OCI-LY3 (cell line): ENCODE data around the gene KRT13.

Experiments used
- CTCF ChIP-seq: fragments of 200-600, 300-600 bp; sonication (generic); IDR thresholded peaks from 2 replicates; pipeline ENCODE4 v1.5.1; 2014; ENCODE audit warnings: antibody characterized with exemption, low read length, low read depth
- EZH2phosphoT487 ChIP-seq: fragments of 200-600 bp; shearing (Covaris generic); IDR thresholded peaks from 2 replicates; pipeline ENCODE4 v1.6.1; 2018; ENCODE audit warnings: antibody characterized with exemption, mixed run types, low read depth

- TF ChIP-seq CTCF (no peak), EZH2phosphoT487 (no peak)
Measured at GRCh38 chr17:41478237-41478636, 27.2 kb downstream of the KRT13 start.
